Medulla oblongata (tissue), 1 donor: ENCODE results near the gene RBFOX1.

ENCODE experiments used
- DNase-seq: peaks from one replicate; pipeline ENCODE4 v3.0.0-alpha.2; 2015; ENCODE audit errors: extremely low spot score

RBFOX1 gene

GRCh38 chr16:7332611-7333010 lies at the start of gene RBFOX1:
Gene RBFOX1 (plus strand): TSS chr16:7332845.
- DNase-seq, result no peak

- DNase-seq, result no peak
Measured at GRCh38 chr16:7284780-7285179, 47.9 kb upstream of the RBFOX1 start.

GRCh38 chr16:7285520-7285919 lies 47.1 kb upstream of the RBFOX1 start:
- no peak for DNase-seq

GRCh38 chr16:7289299-7289698 lies 43.3 kb upstream of the RBFOX1 start:
- DNase-seq, result no peak

- no peak for DNase-seq
Measured at GRCh38 chr16:7290682-7291081, 42.0 kb upstream of the RBFOX1 start.

GRCh38 chr16:7294020-7294419 lies 38.6 kb upstream of the RBFOX1 start:
- no peak for DNase-seq

GRCh38 chr16:7303052-7303610 lies 29.5 kb upstream of the RBFOX1 start:
- DNase-seq, result no peak

- DNase-seq, result no peak
Measured at GRCh38 chr16:7303660-7304200, 28.9 kb upstream of the RBFOX1 start.

- no peak for DNase-seq
Measured at GRCh38 chr16:7304279-7304678, 28.4 kb upstream of the RBFOX1 start.

- no peak for DNase-seq
Measured at GRCh38 chr16:7304958-7305357, 27.7 kb upstream of the RBFOX1 start.

GRCh38 chr16:7313170-7313569 lies 19.5 kb upstream of the RBFOX1 start:
- DNase-seq, result no peak

- no peak for DNase-seq
Measured at GRCh38 chr16:7314163-7314562, 18.5 kb upstream of the RBFOX1 start.

- peak; percentile 22 for DNase-seq
Measured at GRCh38 chr16:7315813-7316212, 16.8 kb upstream of the RBFOX1 start.

- no peak for DNase-seq
Measured at GRCh38 chr16:7316281-7316888, 16.3 kb upstream of the RBFOX1 start.

GRCh38 chr16:7317982-7318381 lies 14.7 kb upstream of the RBFOX1 start:
- DNase-seq, result no peak

GRCh38 chr16:7318686-7319085 lies 14.0 kb upstream of the RBFOX1 start:
- DNase-seq, result no peak

- DNase-seq, result no peak
Measured at GRCh38 chr16:7319514-7319913, 13.1 kb upstream of the RBFOX1 start.

- no peak for DNase-seq
Measured at GRCh38 chr16:7321661-7322060, 11.0 kb upstream of the RBFOX1 start.

GRCh38 chr16:7324321-7324720 lies 8.3 kb upstream of the RBFOX1 start:
- DNase-seq, result no peak

GRCh38 chr16:7325834-7326233 lies 6.8 kb upstream of the RBFOX1 start:
- DNase-seq, result no peak

GRCh38 chr16:7330709-7331108 lies 1.9 kb upstream of the RBFOX1 start:
- DNase-seq, result no peak

GRCh38 chr16:7331997-7332396 lies 648 bp upstream of the RBFOX1 start:
- no peak for DNase-seq

GRCh38 chr16:7333180-7333725 lies 608 bp downstream of the RBFOX1 start:
- no peak for DNase-seq
